ENCODE measurements around the gene COBLL1. TPM values are rescaled to one million over a fixed set of nuclear protein-coding genes. Genes with fewer than 3 reads are reported as not detected.

COBLL1 gene
- polyA plus RNA-seq, 1 donor = 38.3 TPM

- no peaks in the 10 kb centered on the region for H3K27me3 ChIP-seq (ENCODE audit: control insufficient read depth, insufficient read depth, low read length)
- H3K4me3 ChIP-seq (ENCODE audit: low read length) = no peak overlapping the region
- no CpG with 5 or more reads among the region's 5 CpGs for WGBS (ENCODE audit: insufficient coverage, low lambda C conversion rate)
- DNase-seq = no peak
- no peaks in the 10 kb centered on the region for H3K9me3 ChIP-seq (ENCODE audit: control insufficient read depth, low read depth, low read length)
- H3K27ac ChIP-seq (ENCODE audit: low read length) = no peak overlapping the region
- no peaks in the 10 kb centered on the region for H3K36me3 ChIP-seq (ENCODE audit: control insufficient read depth, insufficient read depth, low read length)
- H3K4me1 ChIP-seq (ENCODE audit: control insufficient read depth, insufficient read depth, low read length) = no peaks in the 10 kb centered on the region
These were observed 51.7 kb downstream of the COBLL1 start for GRCh38 chr2:164789968-164790367.

- DNase-seq = no peak
- 80% methylated on average over 2 of the region's 2 CpGs for WGBS (ENCODE audit: insufficient coverage, low lambda C conversion rate)
- no peaks in the 10 kb centered on the region for H3K36me3 ChIP-seq (ENCODE audit: control insufficient read depth, insufficient read depth, low read length)
- H3K4me3 ChIP-seq (ENCODE audit: low read length) = no peak overlapping the region
- H3K27ac ChIP-seq (ENCODE audit: low read length) = no peak overlapping the region
- no peaks in the 10 kb centered on the region for H3K4me1 ChIP-seq (ENCODE audit: control insufficient read depth, insufficient read depth, low read length)
- H3K9me3 ChIP-seq (ENCODE audit: control insufficient read depth, low read depth, low read length) = no peaks in the 10 kb centered on the region
- H3K27me3 ChIP-seq (ENCODE audit: control insufficient read depth, insufficient read depth, low read length) = no peaks in the 10 kb centered on the region
These were observed 54.8 kb downstream of the COBLL1 start for GRCh38 chr2:164786787-164787186.

- Histone ChIP-seq H3K4me1 (ENCODE audit: control insufficient read depth, insufficient read depth, low read length) (peaks cover 5% of the 10 kb centered on the region), H3K4me3 (ENCODE audit: low read length) (no peak overlapping the region), H3K36me3 (ENCODE audit: control insufficient read depth, insufficient read depth, low read length) (no peaks in the 10 kb centered on the region), H3K9me3 (ENCODE audit: control insufficient read depth, low read depth, low read length) (no peaks in the 10 kb centered on the region), H3K27me3 (ENCODE audit: control insufficient read depth, insufficient read depth, low read length) (no peaks in the 10 kb centered on the region), H3K27ac (ENCODE audit: low read length) (no peak overlapping the region)
- 75% methylated on average over 1 of the region's 1 CpG for whole genome bisulfite sequencing (ENCODE audit: insufficient coverage, low lambda C conversion rate)
- DNase-seq = no peak
These were observed 56.2 kb downstream of the COBLL1 start for GRCh38 chr2:164785457-164785856.

- H3K4me3 ChIP-seq (ENCODE audit: low read length) = no peak overlapping the region
- H3K27ac ChIP-seq (ENCODE audit: low read length) = no peak overlapping the region
- no CpG with 5 or more reads among the region's 2 CpGs for WGBS (ENCODE audit: insufficient coverage, low lambda C conversion rate)
- H3K36me3 ChIP-seq (ENCODE audit: control insufficient read depth, insufficient read depth, low read length) = no peaks in the 10 kb centered on the region
- H3K27me3 ChIP-seq (ENCODE audit: control insufficient read depth, insufficient read depth, low read length) = no peaks in the 10 kb centered on the region
- DNase-seq = no peak
- H3K4me1 ChIP-seq (ENCODE audit: control insufficient read depth, insufficient read depth, low read length) = peaks cover 5% of the 10 kb centered on the region
- H3K9me3 ChIP-seq (ENCODE audit: control insufficient read depth, low read depth, low read length) = no peaks in the 10 kb centered on the region
These were observed 57.2 kb downstream of the COBLL1 start for GRCh38 chr2:164784376-164784775.

- no peak overlapping the region for H3K27ac ChIP-seq (ENCODE audit: low read length)
These were observed 59.3 kb downstream of the COBLL1 start for GRCh38 chr2:164782323-164782722.

GRCh38 chr2:164781394-164781793 lies 60.2 kb downstream of the COBLL1 start:
- Histone ChIP-seq H3K27me3 (ENCODE audit: control insufficient read depth, insufficient read depth, low read length) (no peaks in the 10 kb centered on the region), H3K36me3 (ENCODE audit: control insufficient read depth, insufficient read depth, low read length) (no peaks in the 10 kb centered on the region), H3K4me3 (ENCODE audit: low read length) (no peak overlapping the region), H3K4me1 (ENCODE audit: control insufficient read depth, insufficient read depth, low read length) (peaks cover 5% of the 10 kb centered on the region), H3K9me3 (ENCODE audit: control insufficient read depth, low read depth, low read length) (no peaks in the 10 kb centered on the region), H3K27ac (ENCODE audit: low read length) (no peak overlapping the region)
- no CpG with 5 or more reads among the region's 1 CpG for WGBS (ENCODE audit: insufficient coverage, low lambda C conversion rate)
- DNase-seq = no peak

More at GRCh38 chr2:164782323-164782722, 59.3 kb downstream of the COBLL1 start:
- Histone ChIP-seq H3K4me3 (ENCODE audit: low read length) (no peak overlapping the region), H3K27me3 (ENCODE audit: control insufficient read depth, insufficient read depth, low read length) (no peaks in the 10 kb centered on the region), H3K9me3 (ENCODE audit: control insufficient read depth, low read depth, low read length) (no peaks in the 10 kb centered on the region), H3K4me1 (ENCODE audit: control insufficient read depth, insufficient read depth, low read length) (peaks cover 5% of the 10 kb centered on the region), H3K36me3 (ENCODE audit: control insufficient read depth, insufficient read depth, low read length) (no peaks in the 10 kb centered on the region)
- DNase-seq = no peak
- 100% methylated on average over 2 of the region's 2 CpGs for WGBS (ENCODE audit: insufficient coverage, low lambda C conversion rate)

- WGBS (ENCODE audit: insufficient coverage, low lambda C conversion rate) = 93% methylated on average over 4 of the region's 9 CpGs
- Histone ChIP-seq H3K9me3 (ENCODE audit: control insufficient read depth, low read depth, low read length) (no peaks in the 10 kb centered on the region), H3K4me1 (ENCODE audit: control insufficient read depth, insufficient read depth, low read length) (peaks cover 5% of the 10 kb centered on the region), H3K27me3 (ENCODE audit: control insufficient read depth, insufficient read depth, low read length) (no peaks in the 10 kb centered on the region), H3K4me3 (ENCODE audit: low read length) (no peak overlapping the region), H3K36me3 (ENCODE audit: control insufficient read depth, insufficient read depth, low read length) (no peaks in the 10 kb centered on the region), H3K27ac (ENCODE audit: low read length) (no peak overlapping the region)
- no peak for DNase-seq
These were observed 60.9 kb downstream of the COBLL1 start for GRCh38 chr2:164780611-164781178.

GRCh38 chr2:164779383-164780057 lies 62.1 kb downstream of the COBLL1 start:
- Histone ChIP-seq H3K27ac (ENCODE audit: low read length) (no peak overlapping the region), H3K27me3 (ENCODE audit: control insufficient read depth, insufficient read depth, low read length) (no peaks in the 10 kb centered on the region), H3K9me3 (ENCODE audit: control insufficient read depth, low read depth, low read length) (no peaks in the 10 kb centered on the region), H3K4me1 (ENCODE audit: control insufficient read depth, insufficient read depth, low read length) (peaks cover 5% of the 10 kb centered on the region), H3K4me3 (ENCODE audit: low read length) (no peak overlapping the region), H3K36me3 (ENCODE audit: control insufficient read depth, insufficient read depth, low read length) (no peaks in the 10 kb centered on the region)
- DNase-seq = no peak
- WGBS (ENCODE audit: insufficient coverage, low lambda C conversion rate) = no CpG with 5 or more reads among the region's 7 CpGs

- Histone ChIP-seq H3K36me3 (ENCODE audit: control insufficient read depth, insufficient read depth, low read length) (no peaks in the 10 kb centered on the region), H3K4me1 (ENCODE audit: control insufficient read depth, insufficient read depth, low read length) (peaks cover 5% of the 10 kb centered on the region), H3K9me3 (ENCODE audit: control insufficient read depth, low read depth, low read length) (no peaks in the 10 kb centered on the region), H3K27me3 (ENCODE audit: control insufficient read depth, insufficient read depth, low read length) (no peaks in the 10 kb centered on the region), H3K27ac (ENCODE audit: low read length) (no peak overlapping the region), H3K4me3 (ENCODE audit: low read length) (no peak overlapping the region)
- no peak for DNase-seq
- WGBS (ENCODE audit: insufficient coverage, low lambda C conversion rate) = 100% methylated on average over 2 of the region's 3 CpGs
These were observed 62.9 kb downstream of the COBLL1 start for GRCh38 chr2:164778723-164779122.

GRCh38 chr2:164777847-164778461 lies 63.7 kb downstream of the COBLL1 start:
- Histone ChIP-seq H3K4me3 (ENCODE audit: low read length) (no peak overlapping the region), H3K9me3 (ENCODE audit: control insufficient read depth, low read depth, low read length) (no peaks in the 10 kb centered on the region), H3K27me3 (ENCODE audit: control insufficient read depth, insufficient read depth, low read length) (no peaks in the 10 kb centered on the region), H3K4me1 (ENCODE audit: control insufficient read depth, insufficient read depth, low read length) (peaks cover 5% of the 10 kb centered on the region), H3K36me3 (ENCODE audit: control insufficient read depth, insufficient read depth, low read length) (no peaks in the 10 kb centered on the region), H3K27ac (ENCODE audit: low read length) (no peak overlapping the region)
- no peak for DNase-seq
- whole genome bisulfite sequencing (ENCODE audit: insufficient coverage, low lambda C conversion rate) = no CpG with 5 or more reads among the region's 1 CpG
